Measurements from ENCODE around the gene TP53TG5. TPM values are rescaled to one million over a fixed set of nuclear protein-coding genes. Genes with fewer than 3 reads are reported as not detected.
"Not testable (repeated sequence)": the region's sequence is repeated elsewhere in the genome, so short reads cannot be mapped to it uniquely, and the experiment has no call there.

Gene TP53TG5
- total RNA-seq, 1 donor from 2014 or later = not detected

GRCh38 chr20:45355209-45356084 lies 22.7 kb downstream of the TP53TG5 start:
- peaks cover 10% of the 10 kb centered on the region for H3K4me1 Mint-ChIP-seq (ENCODE audit: unreplicated experiment)
- TF ChIP-seq CTCF (conservative IDR thresholded peaks at IDR 0.05) = no peak
- no peaks in the 10 kb centered on the region for H3K27me3 Mint-ChIP-seq
- H3K9me3 Mint-ChIP-seq = no peaks in the 10 kb centered on the region
- DNase-seq (ENCODE audit: extremely low spot score, unreplicated experiment) = no peak
- H3K27ac Mint-ChIP-seq = no peak overlapping the region
- H3K36me3 Mint-ChIP-seq = no peaks in the 10 kb centered on the region
- H3K4me3 Mint-ChIP-seq = no peak overlapping the region

GRCh38 chr20:45354423-45355208 lies 23.5 kb downstream of the TP53TG5 start:
- no peaks in the 10 kb centered on the region for H3K36me3 Mint-ChIP-seq
- H3K27ac Mint-ChIP-seq = no peak overlapping the region

GRCh38 chr20:45353746-45354145 lies 24.4 kb downstream of the TP53TG5 start:
- Mint-ChIP-seq H3K4me1 (ENCODE audit: unreplicated experiment) (peaks cover 6% of the 10 kb centered on the region), H3K9me3 (no peaks in the 10 kb centered on the region), H3K27ac (no peak overlapping the region), H3K4me3 (no peak overlapping the region), H3K36me3 (no peaks in the 10 kb centered on the region), H3K27me3 (no peaks in the 10 kb centered on the region)
- TF ChIP-seq CTCF (conservative IDR thresholded peaks at IDR 0.05) = no peak
- no peak for DNase-seq (ENCODE audit: extremely low spot score, unreplicated experiment)

More at GRCh38 chr20:45354423-45355208, 23.5 kb downstream of the TP53TG5 start:
- no peak for TF ChIP-seq CTCF (conservative IDR thresholded peaks at IDR 0.05)
- Mint-ChIP-seq H3K4me1 (ENCODE audit: unreplicated experiment) (peaks cover 10% of the 10 kb centered on the region), H3K27me3 (no peaks in the 10 kb centered on the region), H3K9me3 (no peaks in the 10 kb centered on the region), H3K4me3 (no peak overlapping the region)
- DNase-seq (ENCODE audit: extremely low spot score, unreplicated experiment) = no peak

- Mint-ChIP-seq H3K36me3 (no peaks in the 10 kb centered on the region), H3K4me3 (no peak overlapping the region), H3K9me3 (no peaks in the 10 kb centered on the region), H3K27ac (no peak overlapping the region), H3K27me3 (no peaks in the 10 kb centered on the region), H3K4me1 (ENCODE audit: unreplicated experiment) (no peaks in the 10 kb centered on the region)
- no peak for TF ChIP-seq CTCF (conservative IDR thresholded peaks at IDR 0.05)
- no peak for DNase-seq (ENCODE audit: extremely low spot score, unreplicated experiment)
Observed at GRCh38 chr20:45352729-45353128, 25.4 kb downstream of the TP53TG5 start.

- Mint-ChIP-seq H3K4me1 (ENCODE audit: unreplicated experiment) (peaks cover 18% of the 10 kb centered on the region), H3K27ac (peak overlapping the region; percentile 29)
- DNase-seq (ENCODE audit: extremely low spot score, unreplicated experiment); H3K36me3 Mint-ChIP-seq; H3K9me3 Mint-ChIP-seq; H3K27me3 Mint-ChIP-seq; H3K4me3 Mint-ChIP-seq: not testable (repeated sequence)
Observed at GRCh38 chr20:45350795-45351194, 27.3 kb downstream of the TP53TG5 start.

GRCh38 chr20:45350217-45350616 lies 27.9 kb downstream of the TP53TG5 start:
- no peak for TF ChIP-seq CTCF (conservative IDR thresholded peaks at IDR 0.05)
- peak overlapping the region; percentile 29 for H3K27ac Mint-ChIP-seq
- peak overlapping the region; percentile 69 for H3K4me3 Mint-ChIP-seq
- peaks cover 23% of the 10 kb centered on the region for H3K4me1 Mint-ChIP-seq (ENCODE audit: unreplicated experiment)
- H3K36me3 Mint-ChIP-seq = no peaks in the 10 kb centered on the region
- DNase-seq (ENCODE audit: extremely low spot score, unreplicated experiment) = no peak
- no peaks in the 10 kb centered on the region for H3K9me3 Mint-ChIP-seq
- no peaks in the 10 kb centered on the region for H3K27me3 Mint-ChIP-seq

Measured in type B pancreatic cell (in vitro differentiated cells).